GM12874 (cell line): ENCODE results near the gene TANGO2.

Experiments used
- TF ChIP-seq, protein P1 (sequence below): IDR thresholded peaks from 2 replicates; pipeline ENCODE4 v1.5.1; 2011; ENCODE audit warnings: low read depth, mild to moderate bottlenecking, control low read depth, low read length, moderate library complexity; ENCODE audit not compliant: insufficient read depth

TANGO2 gene

DNA sequence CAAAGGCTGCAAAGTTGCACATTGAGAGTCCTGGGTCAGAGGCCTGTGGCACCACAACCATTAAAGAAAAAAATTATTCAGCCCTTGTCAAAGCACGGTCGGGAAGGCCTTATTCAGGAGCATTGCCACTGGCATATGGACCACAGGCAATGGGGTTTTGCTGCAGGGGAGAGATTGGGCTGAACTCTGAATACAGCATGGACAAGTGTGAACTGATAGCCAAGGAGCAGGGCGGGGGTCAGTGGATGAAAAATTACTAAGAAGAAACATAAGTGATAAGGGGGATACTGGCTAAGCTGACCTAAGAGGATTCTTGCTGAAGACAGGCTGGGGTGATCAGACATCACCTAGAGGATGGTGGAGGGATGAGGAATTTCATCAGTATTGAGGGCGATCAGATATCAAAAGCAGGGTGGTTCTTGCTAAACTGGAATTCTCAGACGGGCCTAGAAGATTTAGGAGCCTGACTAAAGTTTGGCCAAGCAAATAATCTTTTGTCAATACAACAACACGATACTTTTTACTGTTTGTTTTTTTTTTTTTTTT, 55.8 kb downstream of the TANGO2 start:
- TF ChIP-seq, protein P1, sequence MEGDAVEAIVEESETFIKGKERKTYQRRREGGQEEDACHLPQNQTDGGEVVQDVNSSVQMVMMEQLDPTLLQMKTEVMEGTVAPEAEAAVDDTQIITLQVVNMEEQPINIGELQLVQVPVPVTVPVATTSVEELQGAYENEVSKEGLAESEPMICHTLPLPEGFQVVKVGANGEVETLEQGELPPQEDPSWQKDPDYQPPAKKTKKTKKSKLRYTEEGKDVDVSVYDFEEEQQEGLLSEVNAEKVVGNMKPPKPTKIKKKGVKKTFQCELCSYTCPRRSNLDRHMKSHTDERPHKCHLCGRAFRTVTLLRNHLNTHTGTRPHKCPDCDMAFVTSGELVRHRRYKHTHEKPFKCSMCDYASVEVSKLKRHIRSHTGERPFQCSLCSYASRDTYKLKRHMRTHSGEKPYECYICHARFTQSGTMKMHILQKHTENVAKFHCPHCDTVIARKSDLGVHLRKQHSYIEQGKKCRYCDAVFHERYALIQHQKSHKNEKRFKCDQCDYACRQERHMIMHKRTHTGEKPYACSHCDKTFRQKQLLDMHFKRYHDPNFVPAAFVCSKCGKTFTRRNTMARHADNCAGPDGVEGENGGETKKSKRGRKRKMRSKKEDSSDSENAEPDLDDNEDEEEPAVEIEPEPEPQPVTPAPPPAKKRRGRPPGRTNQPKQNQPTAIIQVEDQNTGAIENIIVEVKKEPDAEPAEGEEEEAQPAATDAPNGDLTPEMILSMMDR: no peak

DNA sequence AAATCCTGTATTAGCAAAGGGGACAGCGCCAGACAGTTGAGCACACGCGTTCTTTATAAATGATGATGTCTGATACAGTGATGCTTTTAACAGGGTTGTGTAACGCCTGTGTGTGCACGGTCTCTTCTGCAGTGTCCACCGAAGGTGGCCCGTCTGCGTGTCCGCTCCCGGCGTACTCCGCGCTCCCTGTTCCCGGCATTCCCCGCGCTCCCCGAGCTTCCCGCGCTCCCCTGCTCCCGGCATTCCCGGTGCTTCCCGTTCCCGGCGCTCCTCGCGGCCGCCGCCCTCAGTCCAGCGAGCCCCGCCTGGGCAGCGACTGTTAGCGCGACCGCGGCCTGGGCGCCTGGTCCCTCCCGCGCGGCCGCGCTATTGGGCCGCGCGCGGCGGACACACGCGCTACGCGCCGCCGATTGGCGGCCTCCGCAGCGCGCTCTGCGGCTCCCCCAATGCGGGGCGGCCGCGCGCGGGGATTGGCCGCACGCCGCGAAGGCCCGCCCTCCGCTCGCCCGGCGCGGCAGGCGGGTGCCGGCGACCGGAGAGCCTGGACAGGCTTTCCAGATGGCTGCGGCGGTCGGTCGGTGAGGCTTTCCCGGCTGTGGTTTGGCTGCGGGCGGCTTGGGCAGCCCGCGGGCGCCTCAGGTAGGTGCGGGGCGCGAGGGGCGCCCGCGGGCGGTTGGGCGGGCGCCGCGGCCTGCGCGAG, 59.0 kb downstream of the TANGO2 start, which contains the start of gene DGCR8:
Gene DGCR8 (plus strand): TSS at position 497 of the 700 bp plus-strand sequence. CDS start 5,723 bp downstream, outside the sequence.
- TF ChIP-seq, protein P1: no peak

DNA sequence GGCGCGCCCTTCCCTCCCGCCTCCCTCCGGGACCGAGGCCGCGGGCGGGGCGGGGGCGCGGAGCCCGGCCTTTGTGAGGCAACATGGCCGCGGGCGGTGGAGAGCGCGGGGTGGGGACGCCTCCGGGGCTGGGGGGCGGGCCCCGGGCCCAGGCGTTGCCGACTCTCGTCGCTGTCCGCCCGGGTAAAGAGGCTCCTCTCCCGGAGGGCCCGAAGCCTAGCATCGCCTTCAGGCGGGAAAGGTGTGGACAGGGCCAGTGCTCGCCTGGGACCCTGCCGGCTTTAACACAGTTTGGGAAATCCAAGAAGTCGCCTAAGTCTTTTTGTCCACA, 59.5 kb downstream of the TANGO2 start:
- TF ChIP-seq, protein P1: no peak

DNA sequence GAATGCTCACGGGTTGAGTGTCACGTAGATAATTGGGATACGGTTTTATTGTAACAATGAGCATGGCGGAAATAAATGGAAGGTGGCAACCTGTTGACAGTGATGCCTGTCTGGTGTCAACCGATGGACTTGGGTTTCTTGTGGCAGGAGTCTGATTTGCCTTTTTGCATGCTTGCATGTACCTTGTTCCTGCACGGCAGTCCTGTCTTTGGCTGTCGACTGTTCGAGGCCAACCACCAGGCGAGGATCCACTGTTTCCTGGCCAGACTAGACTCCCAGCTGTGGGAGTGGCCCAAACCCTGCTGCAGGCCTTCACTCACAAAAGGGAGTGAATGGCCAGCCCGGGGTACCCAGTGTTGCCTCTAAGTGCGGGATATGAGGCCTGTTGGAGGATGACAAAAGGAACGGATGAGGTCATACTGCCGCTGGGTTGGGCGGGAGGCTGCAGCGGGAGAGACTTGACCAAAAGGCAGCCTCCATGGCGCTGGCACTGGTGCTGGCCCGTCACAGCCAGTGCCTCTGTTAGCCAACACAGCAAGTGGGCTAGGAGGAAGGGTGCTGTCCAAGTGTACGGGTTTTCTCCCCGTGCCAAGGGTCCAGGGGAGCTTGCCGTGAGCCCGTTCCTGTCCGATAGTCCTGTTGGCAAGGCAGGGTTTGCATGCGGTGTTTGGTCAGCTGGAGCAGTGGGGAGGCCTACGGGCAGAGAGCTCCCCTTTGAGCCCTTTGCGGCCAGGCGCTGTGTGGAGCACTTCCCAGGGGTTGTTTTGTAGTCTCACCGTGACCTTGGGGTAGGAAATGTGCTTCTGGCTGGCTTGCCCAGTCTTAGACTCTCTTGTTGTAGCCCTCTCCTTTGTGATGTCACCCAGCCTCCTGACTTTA, 60.1 kb downstream of the TANGO2 start:
- TF ChIP-seq, protein P1: no peak

DNA sequence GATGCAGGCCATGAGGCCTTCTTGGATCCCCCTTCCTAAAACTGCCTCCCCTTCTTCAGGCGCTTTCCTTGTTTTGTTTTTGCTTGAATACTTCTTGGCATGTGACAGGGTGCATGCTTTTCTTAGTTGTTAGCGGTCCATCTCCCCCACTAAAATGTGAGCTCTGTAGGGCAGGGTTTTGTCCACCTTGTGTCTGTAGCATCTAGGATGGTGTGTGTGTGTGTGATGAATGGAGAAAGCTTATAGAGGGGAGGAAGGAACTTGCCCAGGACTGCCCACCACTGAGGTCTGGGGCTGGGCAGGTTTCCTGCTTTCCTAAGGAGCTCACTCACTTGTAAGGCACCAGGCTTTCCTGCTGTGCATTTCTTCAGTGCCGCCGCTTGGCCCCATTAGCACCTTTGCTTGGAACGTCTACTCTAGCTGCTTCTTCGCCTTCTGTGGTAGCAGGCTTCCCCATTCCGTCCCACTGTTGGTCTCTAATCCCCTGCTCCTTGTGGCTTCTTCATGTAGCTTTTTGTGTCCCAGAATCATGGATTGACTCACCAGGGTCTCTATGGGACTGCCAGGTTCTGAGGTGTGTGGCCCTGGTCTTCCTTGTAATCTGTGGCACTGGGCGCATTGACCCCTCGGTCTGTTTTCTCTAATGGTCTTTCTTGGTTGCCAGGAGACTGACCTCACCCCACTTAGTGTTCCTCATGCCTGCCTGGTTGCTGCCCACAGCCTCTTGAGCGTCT, 62.4 kb downstream of the TANGO2 start:
- TF ChIP-seq, protein P1: no peak

DNA sequence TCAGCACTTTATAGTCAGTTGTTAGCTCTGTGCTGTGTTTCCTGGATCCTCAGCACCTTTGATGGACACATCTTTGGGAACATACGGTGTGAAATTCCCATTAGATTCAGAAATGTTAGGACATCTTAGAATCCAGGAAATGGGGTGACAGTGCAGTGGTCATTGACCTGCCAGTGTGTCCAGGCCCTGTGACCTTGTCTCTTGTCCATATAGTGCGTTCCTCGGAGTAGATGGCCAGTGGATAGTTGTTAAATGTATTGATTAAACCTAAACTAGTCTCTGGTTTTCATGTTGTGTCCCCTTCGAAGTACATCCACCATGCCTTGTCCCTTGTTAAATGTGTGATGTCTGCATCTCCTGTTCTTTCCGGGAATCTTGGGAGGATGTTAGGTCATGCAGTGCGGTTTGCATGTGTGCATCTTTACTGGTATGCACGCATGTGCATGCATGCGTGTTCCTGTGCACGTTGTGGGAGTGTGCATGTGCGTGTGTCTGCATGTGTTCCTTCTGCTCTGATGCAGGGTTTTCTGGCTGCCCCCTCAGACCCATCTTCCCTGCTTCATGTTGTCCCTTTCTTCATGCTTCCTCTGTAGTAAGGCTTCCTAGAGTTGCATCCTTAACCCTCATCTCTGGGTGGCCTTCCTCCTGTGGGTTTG, 63.1 kb downstream of the TANGO2 start:
- TF ChIP-seq, protein P1: no peak
